Endometrial microvascular endothelial cells (primary cell): ENCODE data around the gene TMEM218. TPM values are rescaled to one million over a fixed set of nuclear protein-coding genes. Genes with fewer than 3 reads are reported as not detected.

Experiments
- in situ Hi-C: cut with HindIII; loops from 2 replicates; pipeline ENCODE4 v1.10.0; 2017; ENCODE audit warnings: low sequenced_read_pairs, low pct_unique_long_range_greater_than_20kb; ENCODE audit errors: inconsistent ontology term
- total RNA-seq: library from RNA; depleted of rRNA; stranded (reverse); fragments of >200 nt; gene quantifications from one replicate; pipeline ENCODE4 v1.2.3, GENCODE V29; 2015; ENCODE audit errors: inconsistent ontology term

Gene TMEM218
- total RNA-seq = 50.9 TPM

DNA sequence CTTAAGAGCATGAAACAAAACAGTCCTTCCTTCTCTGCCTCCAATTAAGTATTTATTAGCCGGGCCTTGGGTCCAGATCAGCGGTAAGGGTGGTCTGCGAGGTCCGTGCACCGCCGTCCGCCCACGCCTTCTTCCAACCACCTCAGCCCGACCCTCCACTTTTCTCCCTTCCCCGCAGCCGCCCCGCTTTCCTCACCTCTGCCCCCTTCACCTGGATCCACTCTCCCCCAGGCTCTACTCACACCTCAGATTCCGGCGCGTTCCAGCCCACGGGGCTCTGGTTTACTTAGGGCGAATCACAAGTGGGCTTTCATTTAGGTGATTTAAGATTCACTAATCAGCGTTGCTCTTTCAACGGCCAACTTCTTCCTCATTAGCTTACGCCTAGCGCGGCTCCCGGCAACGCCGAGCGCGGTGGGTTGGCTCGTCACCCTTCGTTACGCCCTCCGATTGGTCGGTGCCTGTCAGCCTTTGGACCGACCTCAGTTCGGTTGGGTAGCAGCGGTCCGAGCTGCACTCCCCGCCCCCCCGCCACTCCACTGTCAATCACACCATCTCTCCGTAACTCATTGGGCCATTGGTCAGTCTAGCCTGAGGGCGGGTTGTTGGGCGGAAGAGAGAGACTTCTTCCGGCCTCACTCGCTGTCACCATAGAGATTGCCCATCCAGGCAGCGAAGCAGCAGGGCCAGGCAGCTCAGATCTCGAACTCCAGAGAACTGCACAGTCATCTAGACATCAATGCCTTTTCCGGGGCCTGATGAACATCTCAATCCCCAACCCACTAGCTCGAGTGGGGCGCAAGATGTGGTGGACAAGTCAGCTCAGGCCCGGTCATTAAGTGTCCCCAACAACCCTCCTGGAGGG is at the start of gene TMEM218:
TSS of gene TMEM218 (minus strand) at position 284 of the 865 bp plus-strand sequence. CDS start 9,385 bp downstream, outside the sequence.
- in situ Hi-C loops = no loop called here

DNA sequence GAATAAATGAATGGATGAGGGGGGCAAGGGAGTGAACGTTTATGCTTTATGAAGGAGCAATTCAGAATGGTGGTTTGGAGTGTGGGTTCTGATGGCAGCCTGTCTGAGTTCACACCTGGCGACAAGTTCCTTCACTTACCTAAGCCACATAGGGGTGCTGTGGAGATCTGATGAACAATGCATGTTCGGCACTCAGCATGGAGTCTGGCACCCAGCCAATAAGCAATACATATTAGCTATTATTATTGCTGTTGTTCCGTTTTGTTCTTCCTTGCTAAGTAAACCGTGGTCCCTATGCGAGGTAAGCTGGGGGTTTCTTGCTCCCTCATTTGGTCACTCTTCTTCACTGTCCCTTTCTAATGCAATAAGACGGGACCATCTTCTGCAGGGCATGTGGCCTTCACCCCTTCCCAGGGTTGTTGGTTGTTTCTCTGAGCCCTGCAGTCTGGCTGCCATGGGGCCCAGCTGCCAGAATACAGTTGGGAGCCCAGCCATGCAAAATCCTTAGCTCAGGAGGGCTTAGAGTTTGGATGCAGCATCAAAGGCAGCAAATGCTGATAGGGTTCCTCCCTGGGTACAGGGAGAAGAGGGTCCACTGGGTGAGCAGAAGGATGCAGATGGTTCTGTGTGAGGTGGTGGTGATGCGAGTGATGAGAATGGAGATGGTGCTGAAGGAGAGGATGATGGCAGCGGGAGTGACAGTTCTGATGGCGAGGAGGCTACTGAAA is 46.7 kb upstream of the TMEM218 start:
- in situ Hi-C loops = no loop called here

GRCh38 chr11:125157118-125157733 is 45.8 kb upstream of the TMEM218 start:
- in situ Hi-C loops = no loop called here

DNA sequence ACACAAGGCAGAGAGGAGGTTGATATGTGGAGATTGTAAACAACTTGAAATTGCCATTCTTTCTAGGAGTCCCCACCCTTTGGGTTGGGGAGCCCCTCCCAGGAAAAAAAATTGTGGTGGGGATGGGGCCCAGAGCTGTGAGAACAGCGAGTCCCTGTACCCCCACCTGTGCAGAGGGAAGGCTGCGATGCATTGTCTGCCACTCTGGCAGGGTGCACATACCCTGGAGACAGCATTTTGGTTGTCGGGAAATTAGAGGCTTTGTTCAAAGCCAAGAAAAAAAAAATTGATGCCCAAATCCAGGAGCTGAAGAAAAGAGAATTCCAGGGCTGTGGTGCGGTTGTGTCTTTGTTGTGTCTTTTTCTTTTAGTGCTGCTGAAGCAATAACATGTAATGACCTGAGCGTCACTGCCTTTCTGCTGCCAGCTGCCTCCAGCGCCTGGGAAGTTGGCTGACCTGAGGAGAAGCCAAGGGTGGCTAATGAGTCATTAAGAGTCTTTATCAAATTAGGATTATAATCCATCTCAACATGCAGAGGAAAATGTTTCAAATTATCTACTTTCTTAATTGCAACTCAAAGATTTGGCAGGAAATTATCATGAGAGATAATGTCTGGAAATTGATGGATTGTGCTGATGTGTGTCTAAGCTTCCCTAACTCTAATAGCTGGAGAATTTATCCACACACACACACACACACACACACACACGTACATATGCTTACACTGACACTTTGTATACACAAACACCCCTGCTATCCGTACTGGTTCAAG is 45.1 kb upstream of the TMEM218 start:
- in situ Hi-C loops = no loop called here

DNA sequence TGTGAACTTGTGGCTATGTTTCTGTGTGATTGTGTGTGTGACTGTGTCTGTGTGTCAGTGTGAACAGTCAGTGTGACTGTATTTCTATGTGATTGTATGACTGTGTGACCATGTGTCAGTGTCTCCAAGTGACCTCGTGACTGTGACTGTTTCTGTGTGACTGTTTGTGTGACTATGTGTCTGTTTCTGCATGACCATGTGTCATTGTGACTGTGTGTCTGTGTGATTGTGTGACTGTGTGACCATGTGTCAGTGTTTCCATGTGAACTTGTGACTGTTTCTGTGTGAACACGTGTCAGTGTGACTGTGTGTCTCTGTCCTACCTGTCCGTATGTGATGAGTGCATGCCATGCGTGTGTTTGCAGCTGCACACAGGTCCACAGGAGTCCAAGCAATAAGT is 44.3 kb upstream of the TMEM218 start:
- in situ Hi-C loops = no loop called here

DNA sequence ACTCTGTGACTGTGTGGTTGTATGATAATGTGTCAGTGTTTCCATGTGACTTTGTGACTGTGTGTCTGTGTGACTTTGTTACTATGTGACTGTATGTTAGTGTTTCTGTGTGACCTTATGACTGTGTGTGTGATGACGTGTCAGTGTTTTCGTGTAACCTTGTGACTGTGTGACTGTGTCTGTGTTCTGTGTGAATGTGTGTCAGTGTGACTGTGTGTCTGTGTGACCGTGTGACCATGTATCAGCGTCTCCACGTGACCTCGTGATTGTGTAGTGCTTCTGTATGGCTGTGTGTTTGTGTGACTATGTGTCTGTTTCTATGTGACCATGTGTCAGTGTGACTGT is 43.6 kb upstream of the TMEM218 start:
- in situ Hi-C loops = no loop called here

GRCh38 chr11:125154378-125155099 is 43.1 kb upstream of the TMEM218 start:
- in situ Hi-C loops = no loop called here

GRCh38 chr11:125153837-125154236 is 42.4 kb upstream of the TMEM218 start:
- in situ Hi-C loops = no loop called here

DNA sequence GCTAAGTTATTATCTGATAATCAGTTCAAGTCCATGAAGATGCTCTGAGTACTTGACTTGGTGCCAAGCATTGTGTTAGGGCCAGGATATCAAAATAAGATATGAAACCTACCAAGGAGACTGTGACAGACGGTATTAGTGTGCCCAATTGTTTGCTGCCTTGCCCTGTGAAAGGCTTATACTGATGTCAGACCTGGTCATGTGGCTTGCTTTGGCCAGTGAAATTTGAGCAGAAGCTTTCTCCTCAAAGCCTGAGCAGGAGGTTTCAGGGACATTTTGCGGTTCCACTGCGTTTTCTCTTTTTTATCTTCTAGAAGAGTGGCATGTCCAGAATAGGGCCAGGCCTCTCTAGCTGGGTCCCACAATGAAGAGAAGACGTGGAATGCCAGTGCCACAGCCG is 37.3 kb upstream of the TMEM218 start:
- in situ Hi-C loops = no loop called here

GRCh38 chr11:125148011-125148410 is 36.6 kb upstream of the TMEM218 start:
- in situ Hi-C loops = no loop called here

- in situ Hi-C loops = no loop called here
Measured at GRCh38 chr11:125147280-125147679, 35.9 kb upstream of the TMEM218 start.

DNA sequence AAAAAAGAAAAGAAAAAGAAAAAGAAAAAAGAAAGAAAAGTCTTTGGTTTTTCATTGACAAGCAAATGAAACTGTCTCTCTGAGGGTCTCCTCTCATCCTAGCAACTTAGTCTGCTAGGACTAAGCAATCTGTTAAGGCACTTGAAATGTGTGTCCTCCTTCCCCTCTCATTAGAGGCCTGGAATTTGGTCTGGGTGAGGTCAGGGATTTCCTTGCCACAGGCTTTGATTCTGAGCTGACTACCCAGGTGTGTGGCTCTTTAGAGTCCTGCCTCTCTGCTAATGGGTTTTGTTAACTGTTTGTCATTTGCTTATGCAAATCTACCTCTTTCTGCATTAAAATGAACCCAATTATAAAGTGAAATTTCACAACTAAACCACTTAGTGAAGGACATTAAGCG is 34.8 kb upstream of the TMEM218 start:
- in situ Hi-C loops = no loop called here

GRCh38 chr11:125141686-125142535 is 30.5 kb upstream of the TMEM218 start:
- in situ Hi-C loops = no loop called here

- in situ Hi-C loops = no loop called here
Measured at GRCh38 chr11:125141178-125141577, 29.8 kb upstream of the TMEM218 start.

DNA sequence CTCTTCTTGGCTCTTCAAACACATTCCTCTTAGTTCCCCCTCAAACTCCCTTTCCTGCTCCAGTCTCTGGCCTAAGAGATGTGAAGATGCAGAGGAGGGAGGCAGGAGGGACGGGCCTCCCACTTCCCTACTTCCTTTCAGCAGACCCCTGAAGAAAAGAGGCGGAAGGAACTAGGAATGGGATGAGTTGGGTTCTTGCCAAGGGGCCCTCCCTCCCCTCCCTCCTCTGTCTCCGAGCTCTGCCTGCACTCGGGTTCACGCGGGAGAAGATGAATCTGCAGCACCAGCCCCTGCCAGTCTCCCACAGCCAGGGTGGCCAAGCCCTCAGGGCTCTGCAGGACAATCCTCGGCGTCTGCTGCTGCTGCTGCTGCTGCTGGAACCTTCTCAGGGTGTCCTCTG is 28.8 kb upstream of the TMEM218 start:
- in situ Hi-C loops = no loop called here

DNA sequence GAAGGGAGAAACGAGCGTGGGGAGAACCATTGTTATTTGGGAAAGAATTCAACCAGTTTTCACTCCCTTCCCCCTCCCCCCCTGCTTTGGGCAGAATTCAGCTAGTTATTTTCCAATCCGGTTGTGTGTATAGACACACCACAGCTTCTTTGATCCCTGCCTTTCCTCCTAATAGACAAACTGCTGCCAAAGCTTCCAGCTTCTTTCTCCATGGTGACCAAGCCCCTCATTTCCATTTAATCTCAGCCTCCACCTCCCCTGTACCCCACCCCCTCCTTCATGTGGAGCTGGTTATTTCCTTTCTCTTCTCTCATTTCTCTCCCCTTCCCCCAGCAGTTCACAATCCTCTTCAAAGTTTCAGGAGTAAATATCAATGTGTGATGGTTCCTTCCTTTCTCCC is 28.4 kb upstream of the TMEM218 start:
- in situ Hi-C loops = no loop called here

- in situ Hi-C loops = no loop called here
Measured at GRCh38 chr11:125138966-125139365, 27.5 kb upstream of the TMEM218 start.

DNA sequence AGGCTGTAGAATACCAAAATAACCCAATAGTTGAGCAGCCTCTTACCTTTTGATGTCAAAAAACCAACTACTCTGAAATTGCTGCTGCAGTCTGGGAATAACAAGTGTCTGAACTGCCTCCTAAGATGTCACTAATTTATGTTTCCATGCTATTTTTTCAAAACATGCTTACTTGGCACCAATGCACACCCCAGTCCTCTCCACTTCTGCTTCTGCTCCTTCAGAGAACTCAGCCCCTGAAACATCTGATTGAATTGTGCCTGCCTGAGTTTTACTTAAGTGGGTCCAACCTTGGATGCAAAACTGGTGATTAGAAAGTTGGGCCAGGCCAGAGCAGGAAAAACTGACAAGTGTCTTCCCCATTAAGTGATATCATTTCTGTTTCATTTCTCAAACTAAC is 24.6 kb upstream of the TMEM218 start:
- in situ Hi-C loops = no loop called here
